Measurements from ENCODE around the gene SEMA7A.

DNA sequence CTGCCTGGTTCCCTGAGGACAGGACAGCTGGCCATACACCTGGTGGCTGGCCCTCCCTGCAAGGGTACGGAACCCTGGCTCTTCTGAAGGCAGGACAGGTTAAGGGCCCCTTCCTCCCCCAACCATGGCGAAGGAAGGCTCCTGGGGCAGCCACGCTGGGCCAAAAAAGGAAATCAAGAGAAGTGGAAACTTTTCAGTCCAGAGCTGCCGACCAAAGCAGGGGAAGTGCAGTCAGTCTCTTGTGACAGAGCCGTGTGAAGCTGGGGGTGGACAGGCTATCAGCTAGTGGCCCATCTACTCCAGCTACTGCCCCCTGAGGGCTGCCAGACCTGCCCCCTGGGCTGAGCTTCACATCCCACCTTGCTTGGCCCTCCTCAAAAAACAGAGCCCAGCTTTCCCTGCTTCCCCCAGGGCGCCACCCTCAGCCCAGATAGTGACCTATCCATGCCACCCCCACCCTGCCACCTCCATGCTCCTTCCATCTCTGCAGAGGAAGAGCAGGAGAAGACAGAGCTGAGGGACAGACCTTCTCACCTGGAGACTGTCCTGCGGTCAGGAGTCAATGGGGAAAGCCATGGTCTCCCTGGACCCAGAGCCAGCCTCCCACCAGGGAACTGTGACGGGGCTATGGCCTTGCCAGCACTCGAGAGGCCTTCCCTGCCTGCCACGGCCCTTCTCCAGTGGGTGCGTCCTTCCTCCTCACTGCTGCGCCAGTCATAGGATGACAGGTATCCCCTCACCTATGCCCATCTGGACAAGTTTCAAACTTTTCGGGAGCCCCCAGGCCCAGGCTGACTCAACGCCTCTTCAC, 4.6 kb downstream of the SEMA7A start:
- TF ChIP-seq EZH2 (IDR thresholded peaks at IDR 0.05; ENCODE audit: borderline replicate concordance, low read depth, low read length, poor library complexity, severe bottlenecking) (no peak), CTCF (conservative IDR thresholded peaks at IDR 0.05; ENCODE audit: low read depth, low read length) (no peak)

Measured in A673 (cell line).